Measurements from ENCODE around the gene CKAP4. TPM values are rescaled to one million over a fixed set of nuclear protein-coding genes. Genes with fewer than 3 reads are reported as not detected.

Gene CKAP4
- total and polyA plus RNA-seq, 2 donors (not counting 3 experiments of a cell fraction or from before 2014, with no cell fraction given) = 117 to 223 TPM

- Histone ChIP-seq H4K20me1 (replicated peaks; ENCODE audit: control insufficient read depth, extremely low read depth, insufficient read depth, low read length) (no peaks in the 10 kb centered on the region), H3K36me3 (ENCODE audit: control insufficient read depth in 2 of 2, extremely low read depth in 1 of 2, insufficient read depth in 2 of 2, low read length in 2 of 2) (no peaks in the 10 kb centered on the region), H3K9me1 (replicated peaks; ENCODE audit: control insufficient read depth, extremely low read depth, insufficient read depth, low read length) (no peaks in the 10 kb centered on the region), H3K4me2 (ENCODE audit: insufficient read depth, low read length) (no peak overlapping the region), H3K4me3 (replicated peaks in 1 of 3; ENCODE audit: insufficient read depth in 1 of 3, low read depth in 1 of 3, low read length in 3 of 3) (no peak overlapping the region), H3K79me2 (ENCODE audit: control insufficient read depth, insufficient read depth, low read length) (no peaks in the 10 kb centered on the region), H3K9me3 (replicated peaks; ENCODE audit: control insufficient read depth, insufficient read depth, low read length) (no peaks in the 10 kb centered on the region), H3K27me3 (ENCODE audit: control insufficient read depth in 2 of 2, insufficient read depth in 2 of 2, low read length in 2 of 2) (peaks cover 3 to 18% of the 10 kb centered on the region in 2 experiments), H3K4me1 (ENCODE audit: control insufficient read depth, extremely low read depth, insufficient read depth, low read length) (no peaks in the 10 kb centered on the region), H3K27ac (ENCODE audit: insufficient read depth, low read depth, low read length) (no peak overlapping the region), H3K9ac (replicated peaks; ENCODE audit: extremely low read depth, insufficient read depth, low read length) (no peak overlapping the region), H2AFZ (ENCODE audit: low read depth, low read length) (no peak overlapping the region)
- TF ChIP-seq FOS (IDR thresholded peaks at IDR 0.05; ENCODE audit: borderline replicate concordance, insufficient read depth, low read length) (no peak), GATA2 (IDR thresholded peaks at IDR 0.05; ENCODE audit: insufficient read depth, insufficient read length, low read depth, low read length) (no peak)
- dilution Hi-C loops (cut with MboI; ENCODE audit: extremely low pct_ligation_motif_present, low sequenced_read_pairs) (no loop called here), intact Hi-C loops (cut with micrococcal nuclease) (no loop called here)
- no peak for DNase-seq (ENCODE audit: low read depth, low spot score)
- BruUV-seq (replicated peaks) = no TSS peak
- FAIRE-seq = no peak
- CTCF ChIA-PET = interaction anchor here (2.0 kb wide), 1 partner anchor 17 kb away, joined by 6 read pairs; no protein-coding TSS in a partner anchor
- POLR2A ChIA-PET = no interaction called here
These were observed 17.3 kb upstream of the CKAP4 start for GRCh38 chr12:106265116-106265515.

- TF ChIP-seq JUN (IDR thresholded peaks at IDR 0.05; ENCODE audit: borderline replicate concordance, insufficient read depth, insufficient read length, low read depth) (no peak), POLR2AphosphoS5 (IDR thresholded peaks at IDR 0.05; ENCODE audit: insufficient read depth, low read depth, low read length) (no peak), EZH2 (IDR thresholded peaks at IDR 0.05; ENCODE audit: borderline replicate concordance, low read depth, low read length, severe bottlenecking) (no peak), MYC (IDR thresholded peaks at IDR 0.05; ENCODE audit: low read depth, low read length) (no peak), MAX (IDR thresholded peaks at IDR 0.05; ENCODE audit: insufficient read depth, insufficient read length) (no peak), CTCF (IDR thresholded peaks at IDR 0.05; ENCODE audit: extremely low read depth in 1 of 2, insufficient read depth in 1 of 2, low read depth in 1 of 2, low read length in 2 of 2) (no peak), POLR2A (IDR thresholded peaks at IDR 0.05; ENCODE audit: low read depth, low read length) (no peak), GATA2 (IDR thresholded peaks at IDR 0.05; ENCODE audit: insufficient read depth, insufficient read length, low read depth, low read length) (no peak)
- H4K20me1 ChIP-seq (replicated peaks; ENCODE audit: control insufficient read depth, extremely low read depth, insufficient read depth, low read length) = no peaks in the 10 kb centered on the region
- POLR2A ChIA-PET = no interaction called here
- dilution Hi-C loops (cut with MboI; ENCODE audit: extremely low pct_ligation_motif_present, low sequenced_read_pairs) (no loop called here), intact Hi-C loops (cut with micrococcal nuclease) (no loop called here)
- H3K4me1 ChIP-seq (ENCODE audit: control insufficient read depth, extremely low read depth, insufficient read depth, low read length) = no peaks in the 10 kb centered on the region
- no peak overlapping the region for H3K4me2 ChIP-seq (ENCODE audit: insufficient read depth, low read length)
- no peak for FAIRE-seq
- H3K9me3 ChIP-seq (replicated peaks; ENCODE audit: control insufficient read depth, insufficient read depth, low read length) = no peaks in the 10 kb centered on the region
- no peaks in the 10 kb centered on the region for H3K36me3 ChIP-seq (ENCODE audit: control insufficient read depth in 2 of 2, extremely low read depth in 1 of 2, insufficient read depth in 2 of 2, low read length in 2 of 2)
- H3K9me1 ChIP-seq (replicated peaks; ENCODE audit: control insufficient read depth, extremely low read depth, insufficient read depth, low read length) = no peaks in the 10 kb centered on the region
- no peak overlapping the region for H2AFZ ChIP-seq (ENCODE audit: low read depth, low read length)
- DNase-seq (ENCODE audit: low read depth, low spot score) = no peak
- CTCF ChIA-PET = interaction anchor here (1.4 to 2.0 kb wide), 2 partner anchors 11 to 24 kb away, joined by 3 to 6 read pairs; partner anchors contain the start of gene CKAP4
- H3K27me3 ChIP-seq (ENCODE audit: control insufficient read depth in 2 of 2, insufficient read depth in 2 of 2, low read length in 2 of 2) = peaks cover 0 to under 1% of the 10 kb centered on the region in 2 experiments
- H3K79me2 ChIP-seq (ENCODE audit: control insufficient read depth, insufficient read depth, low read length) = no peaks in the 10 kb centered on the region
- no peak overlapping the region for H3K9ac ChIP-seq (replicated peaks; ENCODE audit: extremely low read depth, insufficient read depth, low read length)
- H3K27ac ChIP-seq (ENCODE audit: insufficient read depth, low read depth, low read length) = no peak overlapping the region
- BruUV-seq (replicated peaks) = no TSS peak
- H3K4me3 ChIP-seq (replicated peaks in 1 of 3; ENCODE audit: insufficient read depth in 1 of 3, low read depth in 1 of 3, low read length in 3 of 3) = no peak overlapping the region
These were observed 11.1 kb upstream of the CKAP4 start for GRCh38 chr12:106258935-106259334.

Measured in endothelial cell of umbilical vein (primary cell).